ENCODE results near the gene HRCT1.
A peak's percentile ranks its signal among the peaks of the same experiment; 100 is the strongest.
"Not testable (repeated sequence)": the region's sequence is repeated elsewhere in the genome, so short reads cannot be mapped to it uniquely, and the experiment has no call there.

The HRCT1 gene

DNA sequence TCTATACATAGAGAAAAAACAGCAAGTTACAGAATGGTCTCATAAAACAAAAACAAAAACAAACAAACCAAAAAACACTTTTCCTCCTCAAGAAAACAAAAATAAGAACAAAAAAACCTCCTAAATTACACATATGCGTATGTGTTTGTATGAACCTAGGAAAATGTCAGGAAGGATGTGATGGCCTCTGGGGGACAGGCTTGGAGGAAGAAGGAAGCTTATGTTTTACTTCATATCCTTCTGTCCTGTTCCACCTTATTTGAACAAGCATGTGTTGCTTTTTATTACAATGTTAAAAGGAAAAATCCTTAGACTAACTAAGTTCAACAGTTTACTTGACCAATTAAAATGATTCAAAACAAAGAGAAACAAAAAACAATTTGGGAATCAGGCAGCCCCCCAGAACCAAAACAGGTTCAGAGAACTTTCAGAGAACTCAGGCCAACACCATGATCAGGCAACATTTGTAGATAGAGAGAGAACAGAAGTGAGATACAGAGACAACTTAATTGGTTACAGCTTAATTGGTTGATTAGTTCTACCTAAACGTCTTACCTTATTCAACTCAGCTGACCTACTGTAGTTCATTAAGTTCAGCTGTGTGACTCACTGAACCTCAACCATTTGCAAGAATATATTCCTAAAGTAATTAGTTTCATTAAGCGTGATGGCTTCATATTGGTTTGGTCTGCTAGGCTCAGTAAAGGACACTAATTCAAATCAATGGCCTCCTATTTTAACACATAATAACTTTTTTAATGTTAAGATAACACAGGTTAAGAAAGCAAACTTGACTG lies 13.4 kb downstream of the HRCT1 start:
- DNase-seq: no peak

DNA sequence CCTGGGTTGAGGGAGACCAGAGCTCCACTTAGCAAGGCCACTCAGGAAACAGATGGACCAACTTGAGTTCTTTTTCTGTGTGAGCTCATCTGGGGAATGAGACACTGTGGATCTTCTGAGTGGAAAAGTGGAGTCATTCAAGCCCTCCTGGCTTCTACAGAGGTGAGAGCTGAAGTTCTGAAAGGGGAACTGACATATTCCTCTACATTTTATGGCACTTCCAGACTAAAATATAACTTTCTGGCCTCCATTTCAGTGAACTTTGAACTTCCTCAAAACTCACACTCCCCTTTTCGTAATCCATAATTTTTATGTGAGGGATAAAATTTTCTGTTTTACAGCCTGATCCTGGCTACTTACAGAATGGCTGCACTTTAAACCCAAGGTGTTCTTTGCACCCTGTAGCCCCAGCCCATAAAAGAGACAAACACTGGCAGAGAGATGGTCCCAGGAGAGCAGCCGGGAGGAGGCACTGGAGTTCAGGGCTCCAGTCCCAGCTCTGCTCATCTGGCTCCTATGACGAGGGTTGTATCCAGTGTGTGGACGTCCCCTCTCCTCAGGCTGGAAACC lies 14.1 kb downstream of the HRCT1 start:
- no peak for DNase-seq

DNA sequence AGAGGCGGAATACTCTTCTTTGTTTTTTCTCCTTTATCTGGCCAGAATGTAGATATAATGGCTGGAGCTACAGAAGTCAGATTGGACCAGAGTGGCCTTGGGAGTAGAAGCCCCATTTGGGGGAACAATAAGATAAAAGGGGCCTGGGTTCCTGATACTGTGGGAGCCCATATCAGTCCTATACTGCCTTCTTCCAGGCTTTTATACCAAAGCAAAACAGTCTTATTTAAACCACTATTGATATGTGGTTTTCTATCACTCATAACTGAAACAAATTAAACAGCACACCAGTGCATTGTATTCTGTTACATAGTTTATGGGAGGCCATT lies 17.6 kb downstream of the HRCT1 start:
- no peak for DNase-seq

DNA sequence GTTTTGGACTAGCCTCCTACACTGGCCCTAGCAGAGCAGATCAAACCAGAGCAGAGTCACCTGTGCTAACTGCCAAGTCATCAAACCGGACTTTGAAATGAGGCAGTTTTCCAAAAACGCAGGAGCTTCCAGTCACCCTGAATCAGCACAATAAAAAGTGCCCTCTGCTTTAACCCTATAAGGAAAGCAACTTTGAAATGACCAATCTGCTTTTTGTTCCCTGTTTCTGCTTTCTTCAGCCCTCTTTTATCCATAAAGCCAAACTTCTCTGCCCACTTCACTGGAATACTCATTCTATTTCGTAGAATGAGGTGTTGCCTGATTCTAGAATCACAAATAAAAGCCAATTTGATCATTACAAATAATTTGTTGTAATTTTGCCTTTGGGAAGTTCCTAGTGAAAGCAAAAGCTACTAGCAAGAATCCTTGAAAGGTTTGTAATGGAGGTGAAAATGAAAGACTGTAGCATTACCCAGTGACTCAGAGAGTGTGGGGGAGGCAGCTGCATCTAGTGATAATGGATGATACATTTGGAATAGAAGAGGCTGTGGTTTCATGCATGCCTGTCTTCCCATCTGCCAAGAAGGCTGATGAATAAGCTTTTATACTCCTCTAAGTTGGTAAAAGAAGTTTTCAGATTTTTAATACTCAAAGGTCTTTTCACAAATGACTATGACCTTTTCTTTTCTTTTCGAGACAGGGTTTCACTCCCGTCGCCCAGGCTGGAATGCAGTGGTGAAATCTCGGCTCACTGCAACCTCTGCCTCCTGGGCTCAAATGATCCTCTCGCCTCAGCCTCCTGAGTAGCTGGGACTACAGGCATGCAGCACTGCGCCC lies 18.1 kb downstream of the HRCT1 start:
- no peak for DNase-seq

DNA sequence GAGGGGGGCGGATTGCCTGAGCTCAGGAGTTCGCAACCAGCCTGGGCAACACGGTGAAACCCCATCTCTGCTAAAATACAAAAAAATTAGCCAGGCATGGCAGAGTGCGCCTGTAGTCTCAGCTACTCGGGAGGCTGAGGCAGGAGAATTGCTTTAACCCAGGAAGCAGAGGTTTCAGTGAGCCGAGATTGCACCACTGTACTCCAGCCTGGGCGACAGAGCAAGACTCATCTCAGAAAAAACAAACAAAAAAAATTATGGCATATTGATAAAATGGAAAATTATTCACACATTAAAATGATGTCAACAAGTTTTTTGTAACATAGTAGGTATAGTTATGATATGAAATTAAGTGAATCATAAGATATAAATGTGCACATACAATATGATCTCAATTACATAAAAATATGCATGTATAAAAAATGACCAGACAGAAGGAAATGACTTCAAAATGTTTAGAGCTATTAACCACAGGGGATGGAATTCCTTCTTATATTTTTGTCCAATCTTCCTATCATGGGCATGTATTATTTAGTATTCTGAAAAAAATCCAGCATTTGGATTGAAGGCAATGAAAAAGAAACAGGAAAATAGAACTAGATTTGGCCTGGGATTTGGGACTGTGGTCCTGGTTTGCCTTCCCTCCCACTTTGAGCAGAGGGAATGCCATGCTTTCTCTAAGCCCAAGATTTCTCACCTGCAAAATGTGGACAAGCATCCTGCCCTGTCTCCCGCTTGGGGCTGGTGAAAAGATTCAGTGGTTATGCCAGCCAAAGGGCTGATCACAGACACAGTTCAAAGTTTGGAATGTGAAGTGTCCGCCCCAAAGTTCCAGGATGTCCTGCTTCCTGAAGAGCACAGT lies 22.8 kb downstream of the HRCT1 start:
- DNase-seq: no peak

DNA sequence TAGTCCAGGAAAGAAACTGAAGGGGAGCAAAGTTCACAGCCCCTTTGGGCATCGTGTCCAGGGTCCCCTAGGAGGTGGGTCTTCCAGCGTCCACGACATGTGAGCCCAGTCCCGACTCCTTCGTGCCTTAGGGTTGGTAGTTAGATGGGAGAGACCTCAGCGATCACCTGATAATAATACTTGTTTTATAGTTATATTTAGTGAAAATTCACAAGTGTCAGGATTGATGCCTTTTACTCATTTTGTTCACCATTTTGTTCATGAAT lies 23.4 kb downstream of the HRCT1 start:
- no peak for DNase-seq

DNA sequence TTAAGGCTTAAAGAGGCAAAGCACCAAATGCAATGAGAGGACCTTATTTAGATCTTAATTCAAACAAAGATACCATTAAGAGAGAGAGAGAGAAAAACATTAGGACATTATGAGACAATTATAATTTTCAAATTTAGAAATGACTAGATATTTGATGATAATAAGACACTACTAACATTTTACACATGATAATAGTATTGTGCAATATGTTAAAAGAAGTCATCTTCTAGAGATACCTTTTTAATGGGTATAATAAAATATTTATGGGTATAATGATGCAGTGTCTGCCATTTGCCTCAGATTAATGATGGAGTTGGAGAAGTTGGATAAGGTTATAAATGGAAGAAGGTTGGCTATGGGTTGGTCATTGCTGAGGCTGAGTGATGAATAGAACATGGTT lies 24.5 kb downstream of the HRCT1 start:
- no peak for DNase-seq

DNA sequence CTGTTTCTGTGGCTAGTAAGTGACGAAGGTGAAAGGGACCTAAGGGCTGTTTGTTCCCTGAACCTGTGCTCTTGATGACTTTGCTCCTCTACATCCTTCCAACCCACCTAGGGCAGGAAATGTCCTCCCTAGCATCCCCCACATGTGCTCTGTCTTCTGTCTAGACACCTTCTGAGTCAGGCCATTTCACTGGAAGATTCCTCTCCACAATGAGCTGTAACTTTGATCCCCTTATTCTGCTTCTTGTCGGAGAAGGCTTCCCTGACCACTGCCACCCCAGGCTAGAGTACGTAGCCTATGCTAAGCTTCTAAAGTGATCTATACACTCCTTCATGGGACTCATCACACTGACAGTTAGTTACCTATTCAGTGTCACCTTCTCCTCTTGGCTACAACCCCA lies 25.0 kb downstream of the HRCT1 start:
- no peak for DNase-seq

DNA sequence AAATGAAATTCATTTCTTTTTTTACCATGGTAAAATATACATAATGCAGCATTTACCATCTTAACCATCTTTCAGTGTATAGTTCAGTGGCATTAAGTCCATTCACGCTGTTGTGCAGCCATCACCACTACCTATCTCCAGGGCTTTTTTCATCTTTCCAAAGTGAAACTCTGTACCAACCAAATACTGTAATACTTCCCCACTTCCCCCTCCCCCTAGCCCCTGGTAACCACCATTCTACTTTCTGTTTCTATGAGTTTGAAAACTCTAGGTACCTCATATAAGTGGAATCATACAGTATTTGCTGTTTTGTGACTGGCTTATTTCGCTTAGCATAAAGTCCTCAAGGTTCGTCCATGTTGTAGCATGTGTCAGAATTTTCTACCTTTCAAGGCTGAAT lies 26.7 kb downstream of the HRCT1 start:
- no peak for DNase-seq

DNA sequence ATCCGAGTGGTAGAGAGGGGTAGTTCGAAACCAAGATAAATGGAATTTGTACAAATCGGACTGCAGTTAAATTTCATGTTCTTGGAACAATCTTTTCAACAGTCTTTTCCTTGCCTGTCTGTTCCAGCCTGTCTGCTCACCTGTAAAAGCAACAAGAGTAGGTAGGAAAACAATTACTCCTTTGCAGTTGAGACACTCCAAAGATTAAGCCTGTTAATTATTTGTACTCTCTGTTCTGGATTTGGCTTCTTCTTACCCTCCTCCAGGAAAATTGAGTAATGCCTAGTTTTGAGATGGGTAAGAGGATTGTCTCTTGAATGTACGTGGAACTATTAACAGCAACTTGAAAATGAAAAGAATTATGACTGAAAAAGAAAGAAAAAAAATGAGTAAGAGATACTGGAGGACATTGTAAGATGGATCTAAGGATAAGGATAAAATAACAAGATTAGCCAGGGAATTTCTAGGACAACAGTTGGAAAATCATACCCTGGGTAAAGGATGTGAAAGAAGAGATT lies 27.6 kb downstream of the HRCT1 start:
- no peak for DNase-seq

DNA sequence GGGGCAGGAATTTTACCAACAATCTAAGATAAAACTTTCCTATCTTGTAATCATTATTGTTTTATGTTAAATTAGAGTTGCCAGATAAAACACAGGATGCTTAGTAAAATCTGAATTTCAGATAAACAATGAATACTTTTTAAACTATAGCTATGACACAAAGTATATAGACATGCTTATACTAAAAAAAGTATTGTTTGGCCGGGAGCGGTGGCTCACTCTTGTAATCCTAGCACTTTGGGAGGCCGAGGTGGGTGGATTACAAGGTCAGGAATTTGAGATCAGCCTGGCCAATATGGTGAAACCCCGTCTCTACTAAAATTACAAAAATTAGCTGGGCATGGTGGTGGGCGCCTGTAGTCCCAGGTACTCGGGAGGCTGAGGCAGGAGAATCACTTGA lies 28.1 kb downstream of the HRCT1 start:
- DNase-seq: not testable (repeated sequence)

DNA sequence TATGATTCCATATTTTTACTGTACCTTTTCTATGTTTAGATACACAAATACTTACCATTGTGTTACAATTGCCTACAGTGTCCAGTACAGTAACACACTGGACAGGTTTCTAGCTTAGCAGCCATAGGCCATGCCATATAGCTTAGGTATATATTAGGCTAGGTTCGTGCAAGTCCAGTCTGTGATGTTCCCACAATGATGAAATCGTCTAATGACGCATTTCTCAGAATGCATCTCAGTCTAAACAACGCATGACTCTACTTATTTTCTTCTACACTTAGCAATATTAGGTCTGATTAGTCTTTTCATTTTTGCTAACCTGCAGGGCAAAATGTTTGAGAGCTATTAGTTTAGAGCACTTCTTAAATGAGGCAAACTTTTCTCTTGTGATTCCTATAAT lies 29.3 kb downstream of the HRCT1 start:
- DNase-seq: no peak

DNA sequence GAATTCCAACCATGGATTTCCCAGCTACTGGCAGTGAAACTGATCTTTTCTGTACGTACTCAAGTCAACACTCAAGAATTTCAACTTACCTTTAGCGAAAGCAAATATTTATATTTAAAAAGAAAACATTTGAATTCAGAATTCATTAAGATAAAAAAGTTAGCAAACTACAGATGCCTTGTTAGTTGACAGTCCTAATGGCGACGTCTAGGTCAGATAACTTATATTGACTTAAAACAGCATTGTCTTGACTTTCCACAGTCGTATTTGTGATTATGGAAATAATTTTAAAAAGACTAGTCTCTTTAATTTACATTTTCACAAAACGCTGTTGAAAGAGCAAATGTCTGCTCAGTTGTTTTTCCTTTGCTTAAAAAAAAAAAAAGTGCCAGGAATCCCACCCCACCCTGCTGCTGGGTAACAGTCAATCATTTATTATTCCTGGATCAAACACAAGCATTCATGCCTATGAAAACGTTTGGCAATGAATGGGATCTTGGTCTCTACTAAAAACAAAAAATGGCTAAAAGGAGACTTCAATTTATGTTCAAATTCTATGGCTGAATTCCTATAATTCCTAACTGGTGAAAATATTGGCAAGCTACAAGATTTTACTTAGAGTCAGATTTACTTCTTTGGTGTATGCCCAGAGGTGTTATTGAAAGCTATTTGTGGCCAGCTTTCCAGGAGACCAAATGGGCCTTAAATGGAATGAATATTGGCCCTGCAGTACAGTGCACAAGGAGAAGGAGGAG lies 29.9 kb downstream of the HRCT1 start:
- no peak for DNase-seq

DNA sequence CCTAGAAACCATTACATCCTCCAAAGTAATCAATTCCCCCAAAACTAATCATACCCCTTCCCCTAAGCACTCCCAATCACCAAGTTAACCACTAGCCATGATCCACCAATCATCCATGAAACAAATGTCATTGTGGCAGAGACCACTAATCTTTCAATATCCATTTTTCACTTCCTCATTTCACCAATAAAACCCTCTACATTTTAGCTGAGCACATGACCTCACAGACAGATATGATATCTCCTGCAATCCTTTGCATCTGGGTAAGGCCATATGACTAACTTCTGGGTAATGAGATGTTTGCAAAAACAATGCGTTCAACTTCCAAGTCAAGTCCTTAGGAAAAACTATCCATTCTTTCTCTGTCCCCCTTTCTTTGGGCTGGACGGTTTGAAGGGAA lies 31.2 kb downstream of the HRCT1 start:
- no peak for DNase-seq

DNA sequence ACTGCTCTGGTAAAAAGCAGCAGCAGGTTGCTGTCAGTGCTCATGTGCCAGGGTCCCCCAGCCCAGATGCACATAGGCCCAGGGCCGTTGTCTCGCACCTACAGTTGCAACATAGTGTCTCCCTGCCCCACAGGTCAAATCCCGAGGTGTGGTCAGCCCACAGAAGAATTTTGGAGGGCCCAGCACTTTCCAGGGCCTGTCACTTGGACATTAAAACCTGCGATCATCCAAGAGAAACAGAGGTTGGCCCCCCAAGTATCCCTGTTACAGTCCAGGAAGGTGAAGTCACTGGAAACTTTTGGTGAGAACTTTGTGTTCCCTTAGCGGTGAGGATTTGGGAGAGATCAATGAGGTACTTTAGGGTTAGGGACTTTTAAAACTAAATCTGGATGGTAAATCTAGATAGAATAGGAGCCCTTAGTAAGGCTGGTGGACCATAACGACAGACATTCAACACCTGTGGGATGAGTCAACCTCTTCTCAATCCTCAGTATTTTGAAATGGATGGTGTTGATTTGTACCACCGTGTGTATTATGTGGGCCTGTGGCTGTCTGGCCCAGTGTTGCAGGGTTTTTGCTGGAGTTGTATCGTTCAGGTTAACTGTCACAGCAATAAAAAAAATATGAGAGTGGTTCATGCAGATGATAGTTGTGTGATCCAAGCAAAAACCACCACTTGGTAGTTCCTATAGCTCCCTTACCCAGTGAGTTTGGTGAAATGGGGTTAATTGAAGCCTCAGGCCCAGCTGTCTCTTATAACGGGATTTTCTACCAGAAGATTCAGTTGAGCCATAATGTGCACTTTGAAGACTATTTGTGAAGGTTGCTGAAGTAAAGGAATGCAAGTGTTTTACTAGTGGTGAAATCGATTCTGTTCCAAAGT lies 32.7 kb downstream of the HRCT1 start:
- no peak for DNase-seq

DNA sequence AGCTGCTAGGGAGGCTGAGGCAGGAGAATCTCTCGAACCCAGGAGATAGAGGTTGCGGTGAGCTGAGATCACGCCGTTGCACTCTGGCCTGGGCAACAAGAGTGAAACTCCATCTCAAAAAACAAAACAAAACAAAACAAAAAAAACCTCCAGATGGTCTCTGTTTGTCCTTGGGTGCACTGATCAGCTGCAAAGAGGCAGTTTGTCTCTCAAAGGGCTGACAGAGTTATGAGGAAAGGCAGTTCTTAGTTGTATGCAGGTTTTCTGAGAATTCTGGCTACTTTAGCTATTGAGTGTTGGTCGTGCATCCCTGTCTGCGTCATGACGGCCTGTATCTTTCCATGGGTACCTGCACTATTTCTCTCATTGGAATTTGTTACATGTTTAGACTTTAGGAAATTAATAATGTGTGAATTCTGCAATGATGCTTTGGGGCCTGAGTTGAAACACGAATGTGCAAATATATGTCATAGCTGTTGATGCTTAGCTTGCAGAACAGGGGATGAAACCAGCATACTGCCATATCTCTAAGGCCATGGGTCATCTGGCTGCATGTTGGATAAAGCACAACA lies 33.8 kb downstream of the HRCT1 start:
- DNase-seq: no peak

DNA sequence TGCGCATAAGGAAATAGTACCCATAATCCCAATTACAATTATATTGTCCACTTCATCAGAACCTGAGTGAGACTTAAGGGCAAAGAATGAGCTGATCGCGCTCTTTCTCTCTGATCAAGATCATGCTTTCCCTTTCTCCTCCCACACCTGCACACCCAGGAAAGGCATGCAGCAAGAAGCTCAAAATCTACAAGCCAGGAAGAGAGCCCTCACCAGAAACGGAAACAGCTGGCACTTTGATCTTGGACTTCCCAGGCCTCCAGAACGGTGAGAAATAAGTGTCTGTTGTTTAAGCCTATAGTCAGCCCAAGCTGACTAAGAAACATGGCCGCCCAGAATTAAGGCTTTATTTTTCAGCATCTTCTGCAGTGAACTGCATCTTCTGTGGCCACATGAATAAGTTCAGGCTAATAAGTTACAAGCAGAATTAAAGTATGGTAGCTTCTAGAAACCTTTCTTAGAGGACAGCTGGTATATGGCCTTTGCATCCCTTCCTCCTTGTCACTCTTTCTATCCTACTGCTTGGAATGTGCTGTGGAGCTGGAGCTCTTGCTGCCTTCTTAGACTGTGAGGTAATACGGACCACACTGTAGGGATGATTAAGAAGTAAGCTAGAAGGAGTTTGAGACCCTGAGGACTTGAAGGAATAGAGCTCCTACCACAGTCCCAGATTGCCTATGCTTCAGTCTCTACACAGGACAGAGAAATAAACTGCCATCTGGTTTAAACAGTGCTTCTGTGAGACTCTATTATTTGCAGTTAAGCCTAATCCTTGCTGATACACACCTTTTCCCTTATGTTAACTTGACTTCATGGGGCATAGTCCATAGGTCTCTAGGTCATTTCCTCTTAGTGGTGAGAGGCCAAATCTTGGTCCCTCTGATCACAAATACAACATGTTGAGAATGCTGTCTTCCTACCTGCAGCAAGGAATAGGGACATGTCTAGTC lies 34.7 kb downstream of the HRCT1 start:
- DNase-seq: peak; percentile 6

DNA sequence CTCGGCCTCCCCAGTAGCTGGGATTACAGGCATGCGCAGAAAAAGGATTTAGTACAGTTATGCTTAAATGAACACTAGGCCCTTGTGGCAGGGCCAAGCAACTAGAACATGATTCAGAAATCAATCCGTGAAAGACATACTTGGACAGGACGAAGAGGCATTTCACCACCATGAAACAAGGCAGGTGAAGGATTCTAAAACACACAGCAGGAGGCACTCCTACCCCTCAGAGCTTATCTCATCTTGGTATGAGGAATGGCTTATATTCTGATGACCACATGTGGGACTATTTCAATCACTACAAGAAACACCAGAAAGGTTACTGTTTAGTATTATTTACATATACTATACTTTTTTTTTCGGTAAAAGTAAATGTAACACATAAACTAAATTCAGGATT lies 36.3 kb downstream of the HRCT1 start:
- no peak for DNase-seq

DNA sequence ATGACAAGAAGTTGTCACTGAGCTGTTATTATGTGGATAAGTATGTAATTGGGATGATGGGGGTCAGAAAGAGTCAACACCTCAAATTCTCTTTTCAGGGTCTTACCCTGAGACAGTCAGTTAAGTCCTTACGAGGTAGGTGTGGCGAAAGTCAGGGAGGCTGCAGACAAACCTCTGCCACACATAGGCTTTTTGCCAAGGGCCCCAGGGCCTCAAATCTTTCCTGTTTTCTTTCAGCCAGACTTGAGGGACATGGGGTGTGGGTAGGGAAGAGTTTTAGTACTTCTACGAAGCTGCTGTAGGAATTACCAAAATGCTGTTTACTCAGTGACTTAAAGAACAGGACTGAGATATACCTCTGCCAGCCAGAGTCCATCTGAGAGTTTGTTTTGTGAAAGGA lies 38.2 kb downstream of the HRCT1 start:
- DNase-seq: no peak

DNA sequence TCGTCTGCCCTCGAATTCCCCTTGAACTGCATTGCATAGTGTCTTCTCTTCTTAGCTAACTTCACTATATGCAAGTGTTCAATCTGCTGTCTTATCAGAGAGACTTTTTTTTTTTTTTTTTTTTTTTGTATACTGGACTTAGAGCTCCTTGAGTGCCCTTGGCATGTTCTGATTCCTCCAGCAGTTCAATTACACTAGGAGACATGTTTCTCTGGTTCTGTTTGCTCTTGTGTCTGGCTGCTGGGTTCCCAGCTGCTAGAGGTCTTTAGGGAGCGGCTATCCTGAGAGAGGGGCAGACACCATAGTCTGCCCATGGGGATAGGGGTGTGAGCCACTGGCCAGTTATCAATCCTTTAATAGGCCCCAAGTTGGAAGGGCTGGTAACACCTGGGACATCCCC lies 38.8 kb downstream of the HRCT1 start:
- no peak for DNase-seq
